ENCODE data around the gene MACROD1.

The MACROD1 gene

DNA sequence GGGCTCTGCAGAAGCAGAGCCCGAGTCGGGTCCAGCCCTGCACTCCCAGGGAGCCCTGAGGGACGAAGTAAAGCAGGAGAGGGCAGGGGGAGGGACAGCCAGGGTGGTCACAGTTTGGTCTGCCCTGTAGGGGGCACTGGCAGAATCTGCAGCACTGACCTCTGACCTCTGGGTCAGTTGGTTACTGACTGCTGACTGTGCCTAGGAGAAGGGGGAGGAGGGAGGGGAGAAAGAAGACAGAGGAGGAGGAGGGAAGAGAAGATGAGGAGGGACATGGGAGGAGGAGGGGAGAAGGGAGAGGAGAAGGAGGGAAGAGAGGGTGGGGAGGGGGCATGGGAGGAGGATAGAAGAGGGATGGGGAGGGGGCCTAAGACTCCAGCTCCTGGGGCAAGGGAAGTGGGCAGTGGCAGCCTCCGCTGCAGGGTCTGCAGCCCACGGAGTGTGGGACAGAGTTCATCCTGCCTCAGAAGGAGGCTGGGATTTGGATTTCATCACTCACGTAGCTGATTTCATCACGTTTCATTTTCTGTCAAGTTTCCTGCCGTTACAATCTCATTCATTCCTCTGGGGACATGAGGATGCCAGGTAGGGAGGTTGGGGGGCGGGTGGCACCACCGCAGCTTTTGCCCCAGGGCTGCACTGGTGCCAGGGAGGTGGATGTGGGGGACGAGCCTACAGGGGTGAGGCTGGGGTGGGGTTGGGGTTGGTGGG, 75.0 kb downstream of the MACROD1 start:
- peak in 1 of 5 experiments; percentile 6 for DNase-seq

DNA sequence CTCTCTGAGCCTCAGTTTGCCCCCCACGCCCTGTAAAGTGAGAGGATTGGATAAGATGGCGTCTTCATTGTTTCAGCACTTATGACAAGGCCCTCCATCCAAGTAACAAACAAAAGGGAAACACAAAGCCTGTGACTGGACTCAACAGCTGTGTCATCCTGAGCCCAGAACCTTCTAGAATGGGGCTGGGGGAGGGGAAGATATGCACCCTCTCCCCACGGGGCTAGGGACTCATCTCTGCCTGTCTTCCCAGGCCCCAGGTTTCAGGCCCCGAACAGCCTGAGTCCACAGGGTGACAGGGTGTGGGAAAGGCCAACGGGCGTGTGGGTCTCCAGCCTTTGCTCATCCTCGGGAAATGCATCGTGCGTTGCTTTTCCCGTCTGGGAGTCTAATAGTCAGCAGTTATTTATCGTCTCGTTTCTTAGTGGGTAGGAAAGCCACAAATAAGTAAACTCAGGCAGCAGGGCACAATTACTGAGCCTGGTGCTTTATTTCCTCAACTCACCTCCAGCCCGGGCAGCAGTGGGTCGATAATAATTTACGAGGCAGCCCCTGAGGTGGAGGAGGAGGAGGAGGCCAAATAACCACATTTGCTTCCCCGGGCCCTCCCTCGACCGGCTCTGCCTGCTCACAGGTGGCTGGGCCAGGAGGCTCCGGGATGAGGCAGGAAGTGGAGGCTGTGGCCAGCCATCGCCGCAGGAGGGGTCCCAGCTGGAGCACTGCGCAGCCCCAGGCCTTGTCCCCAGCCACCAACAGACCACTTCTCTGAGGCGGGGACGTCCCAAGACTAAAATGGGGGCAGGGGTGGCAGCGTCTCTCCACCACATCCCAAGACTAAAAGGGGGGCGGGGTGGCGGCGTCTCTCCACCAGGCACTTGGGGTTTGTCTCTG, 75.8 kb downstream of the MACROD1 start:
- no peak for DNase-seq

DNA sequence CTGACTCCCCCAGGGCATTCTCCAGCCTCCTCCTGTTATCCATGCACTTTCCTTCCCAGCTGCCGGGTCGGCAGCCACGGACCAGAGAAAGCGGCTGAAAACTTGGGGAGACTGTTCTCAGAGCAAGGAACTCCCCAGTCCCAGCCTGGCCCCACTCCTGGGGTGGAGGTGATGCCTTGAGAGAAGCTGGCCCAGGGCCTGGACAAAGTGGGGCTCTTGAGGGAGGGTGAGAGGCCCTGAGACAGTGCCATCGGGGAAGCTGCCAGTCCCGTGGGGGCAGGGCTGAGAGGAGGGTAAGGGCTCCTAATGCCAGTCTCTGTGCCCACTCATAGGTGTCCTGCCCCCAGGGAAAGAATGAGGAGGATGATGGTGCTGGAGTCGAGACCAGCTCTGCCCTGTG, 76.4 kb downstream of the MACROD1 start:
- no peak for DNase-seq

DNA sequence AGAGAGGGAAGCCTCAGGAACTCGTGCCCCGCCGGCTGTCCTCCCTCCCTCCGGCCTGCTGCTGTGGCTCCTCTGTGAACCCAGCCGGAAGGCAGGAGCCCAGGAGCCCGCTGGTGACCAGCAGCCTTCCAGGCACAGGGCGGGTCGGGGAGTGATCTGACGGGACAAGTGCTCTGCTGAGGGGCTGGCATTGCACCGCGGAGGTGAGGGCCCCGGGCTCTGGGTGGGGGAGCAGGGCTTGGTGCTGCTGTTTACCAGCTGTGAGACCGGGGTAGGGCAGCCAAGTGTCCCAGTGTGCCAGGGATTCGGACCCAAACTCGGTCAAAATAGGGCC, 76.9 kb downstream of the MACROD1 start:
- no peak for DNase-seq

DNA sequence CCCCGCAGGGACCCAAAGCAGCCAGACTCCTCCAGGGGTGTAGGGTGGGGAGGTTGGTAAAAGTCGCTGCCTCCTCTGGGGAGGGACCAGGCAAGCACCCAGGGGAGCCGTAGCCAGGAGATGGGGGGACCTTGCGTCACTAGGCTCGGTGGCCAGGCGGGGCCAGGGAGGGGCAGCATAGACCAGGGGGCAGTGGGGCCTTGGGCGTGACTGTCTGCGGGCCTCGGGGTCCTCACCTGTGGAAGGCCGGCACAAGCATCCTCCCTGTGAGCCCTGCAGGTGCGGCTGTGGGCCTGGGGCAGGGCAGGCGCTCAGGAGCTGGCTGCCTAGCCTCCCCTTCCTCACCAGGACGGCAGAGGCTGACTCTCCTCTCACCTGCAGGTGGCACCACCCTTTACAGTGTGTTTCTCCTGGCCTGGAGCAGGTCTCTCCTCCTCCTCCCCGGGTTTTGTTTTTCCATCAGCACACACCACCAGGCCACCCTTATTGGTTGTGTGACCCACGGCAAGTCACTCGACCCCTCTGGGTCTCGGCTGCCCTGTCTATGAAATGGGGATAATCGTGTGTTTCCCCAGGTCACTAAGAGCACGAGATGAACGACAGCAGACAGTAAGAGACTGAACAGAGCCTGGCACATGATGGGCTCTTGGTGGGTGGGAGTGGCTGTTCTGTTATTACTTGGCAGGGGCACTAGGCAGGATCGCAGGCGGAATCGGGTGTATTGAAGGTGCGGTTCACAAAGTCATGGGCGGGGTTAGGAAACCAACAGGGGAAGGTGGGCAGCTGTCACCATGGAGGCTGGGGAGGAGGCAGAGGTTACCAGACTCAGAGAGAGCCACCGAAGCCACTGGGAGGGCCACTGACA, 77.5 kb downstream of the MACROD1 start:
- DNase-seq, result peak in 1 of 5 experiments; percentile 43

DNA sequence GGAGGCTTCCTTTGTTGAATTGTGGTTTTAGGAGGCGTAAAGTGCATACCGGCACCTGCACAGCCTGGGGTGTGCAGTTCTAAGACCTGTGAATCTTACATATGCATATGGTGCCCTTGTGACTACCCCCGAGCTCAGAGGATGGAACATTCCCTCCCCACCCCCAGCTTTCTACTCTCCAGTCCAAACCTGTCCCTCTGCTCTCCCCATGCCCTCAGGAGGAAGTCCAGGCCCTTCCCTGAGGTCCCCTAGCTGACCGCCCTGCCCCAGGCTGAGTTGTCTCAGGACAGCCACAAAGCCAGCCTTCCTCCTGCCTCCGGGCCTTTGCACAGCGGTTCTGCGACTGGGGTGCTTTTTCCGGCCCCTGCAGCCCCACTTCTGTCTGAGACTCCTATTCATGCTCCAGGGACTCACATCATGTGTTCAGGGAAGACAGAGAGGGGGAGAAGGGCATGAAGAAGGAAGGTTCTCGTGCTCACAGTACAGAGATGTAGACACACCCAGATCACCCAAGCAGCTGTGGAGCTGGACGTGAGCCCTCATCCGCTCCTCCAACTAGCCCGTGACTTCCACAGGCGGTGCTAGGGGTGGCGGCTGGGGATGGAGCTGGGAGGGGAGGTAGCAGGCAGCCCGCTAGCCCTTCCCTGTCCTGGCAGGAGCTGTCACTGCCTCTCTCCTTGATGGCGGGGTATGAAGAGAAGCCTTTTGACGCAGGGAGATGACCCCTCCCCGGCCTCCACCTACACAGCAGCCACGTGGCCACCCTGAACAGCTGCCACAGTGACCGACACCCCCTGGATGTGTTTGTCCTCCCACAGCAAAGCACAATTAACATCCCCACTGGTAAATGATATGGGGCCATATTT, 79.4 kb downstream of the MACROD1 start:
- no peak for DNase-seq

DNA sequence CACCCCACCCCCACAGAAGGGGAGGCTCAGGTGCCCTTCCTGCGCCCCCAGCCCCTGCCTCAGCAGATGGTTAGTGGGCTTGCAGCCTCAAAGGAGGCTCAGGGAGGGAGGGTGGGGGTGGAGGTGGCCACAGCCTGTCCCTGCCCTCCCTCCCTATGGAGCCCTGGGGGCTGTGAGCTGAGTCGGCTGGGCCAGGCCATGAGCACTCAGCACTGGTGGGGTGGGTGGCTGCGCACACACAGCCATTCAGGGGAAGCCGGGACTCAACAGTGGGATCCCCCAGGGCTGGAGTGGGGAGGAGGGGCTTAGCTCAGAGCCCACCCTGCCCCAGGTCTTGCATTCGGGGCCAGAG, 80.0 kb downstream of the MACROD1 start:
- DNase-seq, result no peak

DNA sequence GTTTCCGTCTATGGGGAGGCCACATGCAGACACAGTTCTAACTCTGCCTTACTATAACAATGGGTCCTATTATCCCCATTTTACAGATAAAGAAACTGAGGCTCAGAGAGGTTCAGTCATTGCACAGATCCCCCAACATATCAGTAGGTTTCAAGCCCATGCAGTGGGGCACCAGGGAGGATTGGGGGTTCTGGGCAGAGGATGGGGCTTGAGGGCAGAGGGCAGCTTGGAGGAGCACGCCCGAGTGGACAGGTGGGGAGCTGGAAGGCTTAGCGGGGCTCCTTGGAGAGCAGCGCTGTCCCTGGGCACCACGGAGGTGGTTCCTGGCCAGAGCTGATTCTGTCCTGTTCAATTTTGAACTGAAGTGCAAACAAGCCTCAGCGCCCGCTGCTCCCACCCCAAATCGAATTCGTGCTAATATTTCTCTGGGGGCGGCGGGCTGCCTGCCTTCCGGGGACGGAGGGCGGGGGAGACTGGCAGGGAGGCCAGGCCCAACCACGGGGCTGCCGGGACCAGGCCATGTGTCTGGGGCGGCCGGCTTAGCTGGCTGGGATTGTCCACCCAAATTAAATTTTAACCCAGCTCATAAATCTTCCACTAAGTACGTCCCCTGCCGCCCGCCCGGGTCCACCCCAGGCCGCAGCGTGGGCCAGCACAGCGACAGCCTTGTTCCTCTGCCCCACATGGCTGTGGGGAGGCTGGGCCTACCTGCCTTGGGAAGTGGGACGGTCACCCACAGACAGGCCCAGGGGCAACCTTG, 80.8 kb downstream of the MACROD1 start:
- DNase-seq, result no peak

DNA sequence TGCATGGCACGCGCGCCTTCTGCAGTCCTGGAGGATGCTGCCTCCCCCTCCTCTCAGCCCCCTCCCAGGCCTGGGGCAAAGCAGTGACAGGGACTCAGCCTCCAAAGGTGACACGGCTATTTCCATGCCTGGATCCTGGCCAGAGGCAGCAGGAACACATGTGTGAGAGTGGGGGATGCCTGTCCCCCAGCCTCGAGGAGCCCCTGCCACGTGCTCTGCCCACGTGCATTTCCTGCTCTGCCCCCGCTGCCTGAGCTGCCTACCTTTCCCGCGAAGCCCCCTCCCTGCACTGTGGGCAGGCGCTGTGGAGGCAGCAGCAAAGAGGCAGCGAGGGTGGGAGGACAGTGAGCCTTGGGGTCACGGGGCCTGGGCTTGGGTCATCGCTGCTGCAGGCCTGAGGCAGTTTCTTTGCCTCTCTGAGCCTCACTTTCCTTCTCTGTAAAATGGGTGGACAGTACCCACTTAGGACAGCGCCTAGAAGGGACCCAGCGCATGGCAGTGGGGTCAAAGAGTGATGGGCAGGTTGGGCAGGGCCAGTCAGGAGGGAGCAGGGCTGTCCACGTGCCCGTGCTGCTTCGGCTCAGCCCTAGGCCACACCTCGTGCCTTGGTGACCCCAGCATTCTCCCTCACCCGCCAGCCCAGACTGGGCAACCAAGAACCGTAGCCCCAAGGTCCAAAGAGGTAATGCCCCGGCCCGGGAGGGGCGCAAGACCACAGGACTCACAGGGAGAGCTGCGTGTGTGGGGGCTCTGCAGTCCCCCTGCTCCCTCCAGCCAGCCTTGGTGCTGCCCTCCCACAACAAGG, 81.6 kb downstream of the MACROD1 start:
- DNase-seq, result no peak

DNA sequence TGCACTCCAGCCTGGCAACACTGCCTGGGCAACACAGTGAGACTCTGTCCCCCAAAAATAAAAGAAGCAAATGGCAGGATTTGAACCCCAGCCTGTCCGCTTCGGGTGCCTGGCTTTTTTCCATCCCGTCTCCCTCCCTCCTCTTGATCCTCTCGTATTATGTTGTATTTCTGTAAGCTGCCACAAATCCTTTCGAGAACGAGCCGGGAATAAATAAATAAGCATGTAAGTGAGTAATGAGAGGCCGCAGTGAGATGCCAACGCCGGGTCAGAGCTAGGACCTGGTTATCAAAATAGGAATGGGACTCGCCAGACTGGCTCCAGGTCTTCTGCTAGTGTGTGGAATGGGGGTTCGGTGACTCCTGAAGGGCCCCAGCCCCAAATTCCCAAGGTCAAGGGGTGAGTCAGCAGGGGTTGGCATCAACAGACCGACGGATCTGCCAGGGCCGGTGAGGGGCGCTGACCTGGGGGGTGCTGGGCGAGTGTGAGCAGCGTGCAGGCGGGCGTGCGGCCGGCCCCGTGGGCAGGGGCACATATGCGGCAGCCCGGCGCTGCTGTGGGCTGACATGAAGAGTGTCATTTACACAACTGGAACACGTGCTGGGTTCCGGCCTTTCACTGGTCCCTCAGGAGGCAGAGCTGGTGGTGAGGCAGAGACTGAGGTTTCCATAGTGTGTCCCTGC, 82.4 kb downstream of the MACROD1 start:
- no peak for DNase-seq

DNA sequence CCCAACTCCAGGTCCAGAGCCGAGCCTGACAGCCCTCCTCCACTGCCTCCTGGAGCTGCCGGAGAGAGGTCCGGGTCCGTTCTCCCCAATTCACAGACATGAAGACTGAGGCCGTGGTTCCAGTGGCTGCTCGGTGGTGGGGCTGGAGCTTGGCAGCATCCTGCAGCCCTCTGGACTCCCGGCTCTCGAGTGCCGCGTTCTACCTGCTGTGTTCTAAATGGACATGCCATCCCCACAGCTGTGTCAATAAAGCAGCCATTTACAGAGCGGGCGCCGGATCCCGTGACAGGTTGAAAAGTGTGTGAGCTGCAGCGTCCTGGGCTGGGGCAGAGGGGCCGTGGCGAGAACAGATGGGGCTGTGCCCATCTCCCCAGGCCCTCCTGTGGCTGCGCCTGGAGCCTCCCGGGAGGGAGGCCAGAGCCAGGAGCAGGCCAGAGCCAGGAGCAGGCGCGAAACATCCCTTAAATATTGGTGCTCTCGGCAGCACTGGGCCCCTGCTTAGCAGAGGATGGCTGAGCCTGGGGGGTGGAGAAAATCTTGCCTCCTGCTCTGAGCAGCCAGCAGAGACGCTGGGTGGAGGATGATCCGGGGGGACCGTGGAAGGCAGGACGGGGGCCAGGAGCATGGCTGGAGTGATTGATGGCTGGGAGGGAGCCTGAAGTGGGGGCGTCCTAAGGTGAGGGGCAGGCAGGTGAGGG, 84.0 kb downstream of the MACROD1 start:
- DNase-seq, result no peak

DNA sequence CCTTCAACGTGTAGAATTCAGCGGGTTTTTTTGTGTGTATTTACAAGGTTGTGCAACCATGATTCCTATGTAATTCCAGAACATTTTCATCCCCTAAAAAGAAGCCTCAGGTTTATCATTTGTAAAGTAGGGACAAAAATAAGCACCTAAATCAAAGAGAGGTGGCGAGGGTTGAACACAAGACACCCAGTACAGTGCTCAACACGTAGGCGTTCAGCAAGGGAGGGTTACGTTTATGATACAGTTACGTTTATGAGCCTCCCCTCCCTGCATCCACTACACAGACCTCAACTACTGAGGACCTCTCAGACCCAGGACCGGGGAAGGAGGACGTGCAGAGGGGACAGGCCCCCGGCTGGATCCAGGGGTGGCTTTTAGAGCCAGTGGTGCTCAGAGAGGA, 85.5 kb downstream of the MACROD1 start:
- no peak for DNase-seq

DNA sequence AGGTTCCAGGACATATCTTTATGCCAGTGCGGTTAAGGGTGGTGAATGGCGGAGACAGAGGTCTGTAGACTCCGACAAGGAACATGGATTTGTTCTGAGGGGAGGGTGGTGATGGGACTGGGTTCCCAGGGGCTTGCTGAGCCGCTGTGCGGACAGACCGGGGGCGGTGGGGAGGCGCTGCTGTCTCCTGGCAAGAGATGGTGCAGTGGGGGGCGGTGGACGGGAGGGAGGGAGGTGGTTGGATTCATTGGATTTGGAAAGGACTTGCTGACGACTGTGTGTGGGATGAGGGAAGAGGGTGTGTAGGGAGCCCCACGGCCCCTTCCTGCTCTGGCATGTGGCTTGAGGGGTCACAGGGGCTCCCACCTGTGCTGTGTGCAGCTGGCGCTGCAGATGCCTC, 87.0 kb downstream of the MACROD1 start:
- no peak for DNase-seq

DNA sequence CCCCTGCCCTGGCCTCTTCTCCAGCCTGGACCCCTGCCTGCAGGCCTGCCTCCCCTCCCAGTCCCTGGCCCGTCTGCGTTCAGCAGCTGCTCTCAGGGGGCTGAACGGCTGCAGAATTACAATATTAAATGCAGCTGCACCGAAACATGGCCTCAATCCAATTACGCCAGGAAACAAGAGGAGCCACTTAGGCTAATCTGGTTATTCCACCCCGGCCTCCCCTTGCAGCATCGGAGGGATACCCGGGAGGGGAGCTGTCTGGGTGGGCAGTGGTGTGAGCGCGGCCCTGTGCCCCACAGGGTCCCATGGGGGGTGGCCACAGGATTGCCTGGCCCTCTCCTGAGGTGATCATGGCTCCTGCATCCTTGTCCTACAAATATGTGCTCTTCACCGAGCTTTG, 87.6 kb downstream of the MACROD1 start:
- DNase-seq, result no peak

DNA sequence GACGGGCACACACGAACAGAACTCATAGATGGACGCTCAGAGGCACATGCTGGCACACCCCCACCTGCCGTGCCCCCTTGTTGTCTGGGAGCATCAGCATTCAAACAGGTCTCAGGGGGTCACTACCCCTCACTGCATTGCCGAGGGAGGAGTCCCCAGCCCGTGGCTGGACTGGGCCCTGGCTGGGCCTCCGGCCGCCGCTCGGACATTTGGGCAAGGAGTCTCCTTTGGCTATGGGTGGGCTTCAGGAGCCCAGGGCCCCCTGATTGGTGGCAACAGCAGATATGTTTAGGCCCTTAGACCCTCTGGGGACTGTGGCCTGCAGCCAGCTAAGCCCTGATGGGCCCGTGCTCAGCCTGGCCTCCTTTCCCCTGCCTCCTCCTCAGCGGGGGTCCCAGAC, 88.3 kb downstream of the MACROD1 start:
- DNase-seq, result no peak

DNA sequence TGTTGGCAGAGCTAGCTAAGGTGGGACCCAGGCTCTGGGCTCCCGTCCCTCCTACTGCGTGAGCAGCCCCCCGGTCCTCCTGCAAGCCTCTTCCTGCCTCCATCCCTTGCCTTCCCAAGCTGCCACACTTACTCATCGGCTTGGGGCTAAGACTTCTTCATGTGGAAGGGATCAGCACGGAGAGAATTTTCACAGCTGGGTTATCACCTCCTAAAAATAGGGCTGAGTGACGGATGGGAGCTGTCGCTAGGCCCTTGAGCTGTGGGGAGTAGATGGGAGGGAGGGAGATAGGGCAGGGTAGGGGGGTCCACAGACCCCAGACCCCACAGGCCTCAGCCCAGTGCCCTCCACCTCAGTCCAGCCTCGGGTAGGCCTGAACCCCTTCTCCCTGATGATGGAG, 89.2 kb downstream of the MACROD1 start:
- DNase-seq, result no peak

DNA sequence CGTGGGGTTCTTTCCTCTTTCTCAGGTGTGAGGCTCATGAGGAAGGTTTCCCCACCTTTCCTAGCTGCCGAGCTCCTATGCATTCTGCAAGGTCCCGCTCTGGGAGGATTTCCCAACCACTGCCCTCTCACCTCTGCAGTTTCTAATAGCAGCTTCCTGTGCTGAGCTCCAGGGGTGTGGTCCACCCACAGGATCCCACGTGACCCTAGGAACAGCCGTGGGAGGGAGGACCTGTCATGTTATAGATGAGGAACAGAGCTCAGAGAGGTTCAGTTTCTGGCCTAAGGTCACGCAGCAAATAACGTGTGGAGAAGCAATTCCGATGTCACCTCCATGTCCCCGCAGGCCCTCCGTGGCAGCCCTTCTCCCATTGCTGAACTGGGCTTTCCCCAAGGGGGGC, 91.7 kb downstream of the MACROD1 start:
- DNase-seq, result peak in 2 of 5 experiments; percentile 12 to 52

DNA sequence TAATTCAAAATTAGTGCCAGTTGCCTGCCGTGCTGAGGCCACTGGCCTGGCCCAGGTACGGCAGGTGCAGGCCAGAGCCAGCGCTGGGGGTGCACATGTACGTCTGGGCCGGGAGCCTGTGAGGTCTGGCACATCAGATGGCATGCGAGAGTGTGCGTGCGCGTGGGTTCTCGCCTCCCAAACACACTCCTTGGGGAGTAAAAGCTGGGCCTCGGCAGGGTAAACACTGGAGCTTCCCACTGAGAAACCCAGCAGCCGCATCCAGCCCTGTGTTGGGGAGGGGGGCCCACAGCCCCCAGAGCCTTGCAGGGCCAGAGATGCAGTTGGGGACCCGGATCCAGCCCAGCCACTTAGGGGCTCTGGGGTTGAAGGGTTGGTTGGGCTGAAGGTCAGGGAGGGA, 92.4 kb downstream of the MACROD1 start:
- no peak for DNase-seq

DNA sequence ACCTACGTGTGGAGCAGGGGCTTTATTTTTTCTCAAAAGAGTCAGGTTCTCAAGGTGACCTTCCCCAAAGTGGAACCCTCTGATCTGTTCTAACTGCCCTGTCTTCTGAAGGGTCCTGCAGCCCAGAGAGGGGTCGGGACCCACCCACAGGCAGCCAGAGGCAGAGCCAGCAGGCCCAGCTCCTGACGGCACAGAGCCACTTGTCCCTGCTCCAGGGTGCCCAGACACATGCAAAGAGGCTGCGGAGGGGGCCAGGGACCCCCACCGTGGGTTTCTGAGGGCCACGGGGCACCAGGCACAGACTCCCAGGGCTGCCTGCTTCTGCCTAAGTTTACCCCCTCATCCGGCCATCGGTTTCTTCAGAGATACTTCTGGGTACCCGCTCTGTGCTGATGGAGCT, 93.0 kb downstream of the MACROD1 start:
- no peak for DNase-seq

DNA sequence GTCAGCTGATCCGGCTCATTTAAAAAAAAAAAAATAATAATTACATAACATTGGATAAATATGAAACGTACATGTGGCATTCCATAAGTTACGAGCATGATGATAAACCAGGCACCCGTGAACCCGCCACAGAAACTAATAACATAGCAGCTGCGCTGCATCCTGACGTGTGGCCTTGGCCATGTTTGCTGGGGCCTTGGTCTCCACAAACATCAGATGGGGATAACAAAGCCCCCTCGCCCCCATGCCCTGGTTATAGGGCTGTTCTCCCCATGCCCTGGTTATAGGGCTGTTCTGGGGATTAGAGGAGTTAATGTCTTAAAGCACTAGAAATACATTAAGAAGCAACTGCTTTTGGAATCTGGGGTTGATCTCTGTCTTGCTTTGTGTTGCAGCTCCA, 93.5 kb downstream of the MACROD1 start:
- DNase-seq, result no peak

Data from T-helper 2 cell (primary cell).